Effector CD8-positive, alpha-beta T cell (primary cell): ENCODE results near the gene NIN.

ENCODE experiments used
- DNase-seq: peaks from one replicate; lab custom pipeline; 2025; lab: John Stamatoyannopoulos, UW

The NIN gene

GRCh38 chr14:50839691-50840090, 8.7 kb upstream of the NIN start:
- no peak for DNase-seq

- DNase-seq, result no peak
Observed at GRCh38 chr14:50839048-50839447, 8.1 kb upstream of the NIN start.

- no peak for DNase-seq
Observed at GRCh38 chr14:50837850-50838470, 7.0 kb upstream of the NIN start.

GRCh38 chr14:50837271-50837670, 6.3 kb upstream of the NIN start:
- no peak for DNase-seq

GRCh38 chr14:50836515-50836914, 5.6 kb upstream of the NIN start:
- DNase-seq, result no peak

- DNase-seq, result no peak
Observed at GRCh38 chr14:50835280-50835679, 4.3 kb upstream of the NIN start.

- no peak for DNase-seq
Observed at GRCh38 chr14:50834802-50835276, 3.9 kb upstream of the NIN start.

- no peak for DNase-seq
Observed at GRCh38 chr14:50832935-50833630, 2.1 kb upstream of the NIN start.

- DNase-seq, result no peak
Observed at GRCh38 chr14:50831726-50832168, 785 bp upstream of the NIN start.

GRCh38 chr14:50830044-50830931, 674 bp downstream of the NIN start:
- DNase-seq, result peak; percentile 51

- DNase-seq, result no peak
Observed at GRCh38 chr14:50829489-50830043, 1.4 kb downstream of the NIN start.

- DNase-seq, result no peak
Observed at GRCh38 chr14:50828721-50829488, 2.1 kb downstream of the NIN start.

GRCh38 chr14:50826681-50827080, 4.3 kb downstream of the NIN start:
- no peak for DNase-seq

- DNase-seq, result no peak
Observed at GRCh38 chr14:50825307-50825706, 5.7 kb downstream of the NIN start.

- no peak for DNase-seq
Observed at GRCh38 chr14:50823762-50824636, 7.0 kb downstream of the NIN start.

GRCh38 chr14:50823051-50823761, 7.8 kb downstream of the NIN start:
- no peak for DNase-seq

- no peak for DNase-seq
Observed at GRCh38 chr14:50822501-50823042, 8.4 kb downstream of the NIN start.

- DNase-seq, result peak; percentile 20
Observed at GRCh38 chr14:50821510-50822464, 9.2 kb downstream of the NIN start.
